Transverse colon (tissue), 4 donors: ENCODE data around the gene RNF224. TPM values are rescaled to one million over a fixed set of nuclear protein-coding genes. Genes with fewer than 3 reads are reported as not detected.

ENCODE experiments used
- DNase-seq: peaks from one replicate; pipeline ENCODE4 v3.0.0-alpha.2; 2019
- H3K27ac ChIP-seq, 4 donors: fragments of 200-600 bp; sonication (generic); 2 replicates each; pipeline ENCODE4 v1.5.1; 2016 to 2018; ENCODE audit warnings: inconsistent platforms in 4 of 4
- H3K27me3 ChIP-seq: fragments of 200-600 bp; sonication (generic); 2 replicates; pipeline ENCODE4 v1.5.1; 2017; ENCODE audit warnings: inconsistent platforms
- H3K36me3 ChIP-seq, 4 donors: fragments of 200-600 bp; sonication (generic); 2 replicates each; pipeline ENCODE4 v1.5.1; 2017 to 2019; ENCODE audit warnings: inconsistent platforms in 4 of 4
- H3K4me1 ChIP-seq, 4 donors: fragments of 200-600 bp; sonication (generic); 2 replicates each; pipeline ENCODE4 v1.5.1; 2017 to 2020; ENCODE audit warnings: inconsistent platforms in 4 of 4
- H3K4me3 ChIP-seq, 4 donors: fragments of 200-600 bp; sonication (generic); 1 replicate in 1 of 4; 2 replicates in 3 of 4; pipeline versions ENCODE4 v1.5.1 to v1.6.1; 2017 to 2019; ENCODE audit warnings: inconsistent platforms in 4 of 4
- H3K9me3 ChIP-seq, 2 donors: fragments of 200-600 bp; sonication (generic); 2 replicates each; pipeline ENCODE4 v1.5.1; 2017 to 2019; ENCODE audit warnings: inconsistent platforms in 2 of 2
- CTCF ChIP-seq, 5 experiments: fragments of 200-600 bp in 3 of 5; fragments of 450-650 bp in 2 of 5; sonication (generic) in 3 of 5; IDR thresholded peaks; 1 replicate in 2 of 5; 2 replicates in 3 of 5; pipeline ENCODE4 v1.5.1; 2016 to 2017; ENCODE audit warnings: antibody characterized with exemption in 5 of 5, inconsistent platforms in 3 of 5, mild to moderate bottlenecking in 2 of 5, moderate library complexity in 1 of 5
- EP300 ChIP-seq: sonication (generic); formaldehyde crosslinking; IDR thresholded peaks from one replicate; pipeline ENCODE4 v1.6.1; 2017; ENCODE audit warnings: antibody characterized with exemption, low read depth
- POLR2A ChIP-seq: fragments of 450-650 bp; IDR thresholded peaks from one replicate; pipeline ENCODE4 v1.6.1; 2016; ENCODE audit warnings: antibody characterized with exemption, mild to moderate bottlenecking, moderate library complexity
- POLR2AphosphoS5 ChIP-seq, 3 donors: sonication (generic); formaldehyde crosslinking; IDR thresholded peaks; one replicate each; pipeline ENCODE4 v1.6.1; 2016; ENCODE audit warnings: antibody characterized with exemption in 3 of 3
- WGBS, 2 donors: methylation state at CpG; one replicate each; pipeline ENCODE4 v1.1.5; 2018; ENCODE audit warnings: low coverage in 1 of 2; 5-methylcytosine and 5-hydroxymethylcytosine counted together
- in situ Hi-C, 4 donors: fragments of 200-750 bp; cut with MboI; loops; one replicate each; pipeline versions ENCODE4 v1.15.0 to v1.15.1; 2017; ENCODE audit warnings: low sequenced_read_pairs in 3 of 4, low pct_ligation_motif_present in 1 of 4, low pct_unique_long_range_greater_than_20kb in 1 of 4
- intact Hi-C: fragments of 100-400 bp; cut with DNase I; formaldehyde crosslinking; loops from one replicate; pipeline ENCODE4 v1.15.1; 2023; ENCODE audit warnings: low total_unique reads
- total RNA-seq, 4 donors: library from RNA; depleted of rRNA; stranded (reverse); fragments of >200 nt; gene quantifications; one replicate each; pipeline ENCODE4 v1.1.0, GENCODE V29; 2016

RNF224 gene
- total RNA-seq, 4 donors from 2014 or later, result not detected

- no peaks in the 10 kb centered on the region for H3K36me3 ChIP-seq
- 73% methylated on average over 2 of the region's 2 CpGs; no CpG with 5 or more reads in 1 of the 2 donors for WGBS, 2 donors
- H3K4me3 ChIP-seq, result no peak overlapping the region
- no peaks in the 10 kb centered on the region for H3K9me3 ChIP-seq
- intact Hi-C loops (no loop called here), in situ Hi-C loops (no loop called here)
- H3K4me1 ChIP-seq, result peaks cover 20 to 63% (median 54%) of the 10 kb centered on the region in 4 donors
- no peak for DNase-seq
- H3K27ac ChIP-seq, result no peak overlapping the region
- TF ChIP-seq EP300 (no peak), POLR2AphosphoS5 (IDR thresholded peaks at IDR 0.05) (no peak)
- H3K27me3 ChIP-seq, result no peaks in the 10 kb centered on the region
These were observed 34.4 kb upstream of the RNF224 start for GRCh38 chr9:137192859-137193258.

GRCh38 chr9:137193771-137194170 is 33.5 kb upstream of the RNF224 start:
- H3K27me3 ChIP-seq, result no peaks in the 10 kb centered on the region
- no peaks in the 10 kb centered on the region for H3K9me3 ChIP-seq
- in situ Hi-C loops, result no loop called here
- DNase-seq, result no peak
- peaks cover 20 to 70% (median 63%) of the 10 kb centered on the region in 4 donors for H3K4me1 ChIP-seq
- no peak overlapping the region for H3K4me3 ChIP-seq
- H3K27ac ChIP-seq, result peak overlapping the region; percentile 82 to 90 (median 88)
- no peaks in the 10 kb centered on the region for H3K36me3 ChIP-seq
- 80 to 87% methylated on average over 3 to 13 of the region's 14 CpGs for WGBS, 2 donors
- intact Hi-C loops, result no loop called here
- TF ChIP-seq EP300 (no peak), POLR2AphosphoS5 (IDR thresholded peaks at IDR 0.05) (no peak), CTCF (IDR thresholded peaks at IDR 0.05) (no peak), POLR2A (no peak)

GRCh38 chr9:137194388-137194787 is 32.9 kb upstream of the RNF224 start:
- WGBS, 2 donors, result 32% methylated on average over 3 of the region's 16 CpGs; no CpG with 5 or more reads in 1 of the 2 donors
- H3K9me3 ChIP-seq, result no peaks in the 10 kb centered on the region
- intact Hi-C loops, result no loop called here
- no peaks in the 10 kb centered on the region for H3K27me3 ChIP-seq
- no peaks in the 10 kb centered on the region for H3K36me3 ChIP-seq
- peaks cover 22 to 73% (median 65%) of the 10 kb centered on the region in 4 donors for H3K4me1 ChIP-seq
- TF ChIP-seq EP300 (no peak), POLR2A (no peak), POLR2AphosphoS5 (IDR thresholded peaks at IDR 0.05) (no peak), CTCF (IDR thresholded peaks at IDR 0.05) (no peak)
- DNase-seq, result no peak
- peak overlapping the region; percentile 82 to 90 (median 88) for H3K27ac ChIP-seq
- H3K4me3 ChIP-seq, result peak overlapping the region in 1 of 4 donors; percentile 12
- in situ Hi-C loops, result no loop called here

GRCh38 chr9:137194909-137195308 is 32.4 kb upstream of the RNF224 start:
- 40 to 66% methylated on average over 1 to 10 of the region's 10 CpGs for WGBS, 2 donors
- peak overlapping the region in 2 of 4 donors; percentile 12 to 14 for H3K4me3 ChIP-seq
- H3K27ac ChIP-seq, result peak overlapping the region; percentile 82 to 90 (median 88)
- no peaks in the 10 kb centered on the region for H3K9me3 ChIP-seq
- TF ChIP-seq CTCF (IDR thresholded peaks at IDR 0.05) (no peak), POLR2A (no peak), POLR2AphosphoS5 (IDR thresholded peaks at IDR 0.05) (peak in 1 of 3 donors; percentile 6)
- H3K36me3 ChIP-seq, result no peaks in the 10 kb centered on the region
- H3K4me1 ChIP-seq, result peaks cover 22 to 73% (median 64%) of the 10 kb centered on the region in 4 donors
- H3K27me3 ChIP-seq, result no peaks in the 10 kb centered on the region
- in situ Hi-C loops, result no loop called here
- peak; percentile 79 for DNase-seq
- intact Hi-C loops, result no loop called here
